ENCODE results near the gene TCAF2.
"Not testable (repeated sequence)": the region's sequence is repeated elsewhere in the genome, so short reads cannot be mapped to it uniquely, and the experiment has no call there.

DNA sequence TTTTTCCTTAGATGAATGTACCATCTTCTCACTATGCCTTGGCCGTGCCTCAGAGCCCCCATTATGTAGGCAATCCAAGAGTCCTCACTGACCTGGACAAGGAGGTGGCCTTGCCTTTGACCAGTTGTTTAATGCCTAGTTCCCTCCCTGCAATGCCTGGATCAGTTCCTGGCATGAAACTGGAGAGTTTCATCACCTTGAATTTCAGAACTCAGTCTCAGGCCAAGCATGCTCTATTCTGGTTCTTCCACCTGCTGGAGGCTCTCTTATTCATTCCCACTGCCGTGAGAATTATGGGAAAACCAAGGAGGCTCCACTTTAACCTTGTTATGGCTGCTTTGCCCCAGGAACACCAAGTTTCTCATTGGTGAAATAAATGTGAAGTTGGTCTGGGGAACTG, 17.2 kb upstream of the TCAF2 start:
- TF ChIP-seq, protein P1, sequence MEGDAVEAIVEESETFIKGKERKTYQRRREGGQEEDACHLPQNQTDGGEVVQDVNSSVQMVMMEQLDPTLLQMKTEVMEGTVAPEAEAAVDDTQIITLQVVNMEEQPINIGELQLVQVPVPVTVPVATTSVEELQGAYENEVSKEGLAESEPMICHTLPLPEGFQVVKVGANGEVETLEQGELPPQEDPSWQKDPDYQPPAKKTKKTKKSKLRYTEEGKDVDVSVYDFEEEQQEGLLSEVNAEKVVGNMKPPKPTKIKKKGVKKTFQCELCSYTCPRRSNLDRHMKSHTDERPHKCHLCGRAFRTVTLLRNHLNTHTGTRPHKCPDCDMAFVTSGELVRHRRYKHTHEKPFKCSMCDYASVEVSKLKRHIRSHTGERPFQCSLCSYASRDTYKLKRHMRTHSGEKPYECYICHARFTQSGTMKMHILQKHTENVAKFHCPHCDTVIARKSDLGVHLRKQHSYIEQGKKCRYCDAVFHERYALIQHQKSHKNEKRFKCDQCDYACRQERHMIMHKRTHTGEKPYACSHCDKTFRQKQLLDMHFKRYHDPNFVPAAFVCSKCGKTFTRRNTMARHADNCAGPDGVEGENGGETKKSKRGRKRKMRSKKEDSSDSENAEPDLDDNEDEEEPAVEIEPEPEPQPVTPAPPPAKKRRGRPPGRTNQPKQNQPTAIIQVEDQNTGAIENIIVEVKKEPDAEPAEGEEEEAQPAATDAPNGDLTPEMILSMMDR (IDR thresholded peaks at IDR 0.05) = not testable (repeated sequence)
- not testable (repeated sequence) for TF ChIP-seq POLR2A (IDR thresholded peaks at IDR 0.05)
